KOPT-K1 (cell line): ENCODE data around the gene NAV2.

Experiments used
- H3K27ac ChIP-seq: fragments of 200-600 bp; sonication (generic); 2 replicates; pipeline ENCODE4 v1.5.1; 2016; ENCODE audit warnings: antibody characterized with exemption, mild to moderate bottlenecking, low read depth, low read length; ENCODE audit not compliant: poor library complexity, severe bottlenecking
- H3K36me3 ChIP-seq: fragments of 200-600 bp; sonication (generic); 2 replicates; pipeline ENCODE4 v1.5.1; 2017; ENCODE audit warnings: antibody characterized with exemption, mild to moderate bottlenecking, low read length, moderate library complexity; ENCODE audit not compliant: insufficient read depth
- H3K9me3 ChIP-seq: fragments of 200-600 bp; sonication (generic); 2 replicates; pipeline ENCODE4 v1.5.1; 2017; ENCODE audit warnings: antibody characterized with exemption, low read length, mild to moderate bottlenecking; ENCODE audit not compliant: insufficient read depth, poor library complexity, severe bottlenecking

The NAV2 gene

DNA sequence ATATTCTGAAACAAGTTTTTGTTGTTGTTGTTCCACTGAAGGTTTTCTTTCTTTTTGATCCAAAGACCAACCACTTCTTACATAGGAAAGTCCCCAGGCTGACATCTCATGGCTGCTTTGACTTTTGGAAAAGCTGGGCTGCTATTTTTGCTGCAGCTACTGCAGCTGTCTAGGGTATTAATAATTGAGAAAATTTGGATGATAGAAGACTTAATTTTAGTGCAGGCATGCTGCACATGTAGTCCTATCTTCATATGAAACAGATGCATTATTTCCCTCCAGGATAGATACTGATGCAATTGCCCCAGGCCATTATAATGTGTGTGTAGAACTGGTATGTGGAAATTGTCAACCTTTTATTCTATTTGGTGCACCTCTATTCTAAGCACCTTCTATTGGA, 131.4 kb downstream of the NAV2 start:
- Histone ChIP-seq H3K27ac (no peak overlapping the region), H3K36me3 (no peaks in the 10 kb centered on the region), H3K9me3 (no peaks in the 10 kb centered on the region)

DNA sequence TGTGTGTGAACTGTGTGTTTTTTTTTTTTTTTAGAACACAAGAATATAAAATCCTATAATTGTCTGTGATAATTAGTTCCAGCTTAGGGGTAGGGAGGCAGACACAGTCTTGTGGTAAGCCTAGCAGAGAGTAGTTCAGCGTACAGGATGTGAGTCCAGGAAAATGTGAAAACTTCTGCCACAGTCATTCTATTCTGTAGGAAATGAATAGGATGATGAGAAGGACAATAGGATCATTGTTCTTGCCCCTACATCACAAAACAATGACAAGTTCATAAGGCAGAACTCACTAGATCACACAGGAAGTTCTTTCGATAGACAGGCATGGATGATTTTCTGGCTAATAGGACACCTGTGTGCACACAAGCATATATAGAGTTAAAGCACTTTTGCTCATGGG, 132.2 kb downstream of the NAV2 start:
- Histone ChIP-seq H3K9me3 (no peaks in the 10 kb centered on the region), H3K36me3 (no peaks in the 10 kb centered on the region), H3K27ac (no peak overlapping the region)

DNA sequence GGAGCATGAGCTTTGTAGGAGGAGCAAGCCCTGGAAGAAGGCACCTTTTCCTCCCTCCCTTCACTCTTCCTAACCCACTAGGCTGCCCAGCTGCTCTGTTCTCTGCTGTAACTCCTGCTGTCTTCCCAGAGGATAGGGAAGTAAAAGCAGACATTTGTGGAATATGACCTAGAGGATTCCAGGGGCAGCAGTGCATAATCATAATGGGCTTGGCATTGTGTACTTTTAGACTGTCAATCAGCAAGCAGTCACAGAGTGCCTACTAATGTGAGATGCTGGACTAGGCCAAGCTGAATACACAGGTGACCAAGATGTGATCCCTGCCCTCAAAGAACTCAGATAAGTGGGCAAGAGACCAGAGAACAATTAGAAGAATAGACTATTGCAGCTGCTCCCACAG, 133.0 kb downstream of the NAV2 start:
- Histone ChIP-seq H3K9me3 (no peaks in the 10 kb centered on the region), H3K36me3 (no peaks in the 10 kb centered on the region), H3K27ac (no peak overlapping the region)

DNA sequence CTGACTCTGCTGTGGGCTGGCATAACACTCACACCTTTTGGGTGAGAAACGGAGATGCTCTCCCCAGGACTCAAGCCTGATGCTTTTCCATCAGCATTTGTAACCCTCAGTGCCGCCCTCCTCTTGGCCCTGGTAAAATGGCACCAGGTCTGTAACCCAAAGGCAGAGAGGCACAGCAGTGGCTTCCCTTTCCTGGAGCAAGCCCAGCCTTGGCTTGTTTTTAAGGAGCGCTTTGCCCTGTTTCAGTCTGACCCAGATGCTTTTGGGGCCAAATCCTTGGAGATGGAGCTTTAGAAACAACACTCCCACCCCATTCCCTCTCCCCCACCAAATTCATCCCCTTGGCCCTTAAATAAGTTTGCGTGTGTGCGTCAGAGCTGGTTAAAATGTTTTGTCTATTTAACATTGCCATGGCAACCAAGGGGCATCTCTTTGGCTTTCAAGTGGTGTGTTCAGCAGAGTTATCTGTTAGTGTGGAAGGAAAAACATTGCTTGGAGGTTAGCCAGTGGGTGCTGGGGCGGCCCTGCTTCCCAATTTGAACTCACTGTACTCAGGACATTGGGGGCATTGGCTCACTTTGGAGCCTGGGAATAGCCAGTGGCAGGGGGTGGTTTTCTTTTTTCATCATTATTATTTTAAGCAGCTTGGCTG, 134.1 kb downstream of the NAV2 start:
- Histone ChIP-seq H3K27ac (no peak overlapping the region), H3K9me3 (no peaks in the 10 kb centered on the region), H3K36me3 (no peaks in the 10 kb centered on the region)

DNA sequence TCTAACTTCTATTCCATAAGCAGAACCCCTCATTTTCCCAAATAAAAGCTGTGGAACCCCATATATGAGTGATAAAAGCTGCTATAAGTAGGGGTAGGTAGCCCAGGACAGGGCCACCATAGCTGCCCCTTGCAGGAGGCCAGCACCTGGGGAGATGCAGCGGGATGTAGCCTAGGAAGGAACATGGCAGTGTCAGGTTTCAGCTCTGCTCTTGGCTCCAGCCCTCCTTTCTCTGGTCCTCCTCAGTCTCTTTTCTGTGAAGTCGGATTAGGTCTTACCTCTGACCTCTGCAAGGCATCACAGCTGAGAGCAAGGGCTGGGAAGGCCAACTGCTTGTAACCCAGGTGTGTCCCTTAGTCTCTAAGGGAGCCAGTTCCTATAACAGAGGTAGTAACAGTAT, 135.6 kb downstream of the NAV2 start:
- no peaks in the 10 kb centered on the region for H3K36me3 ChIP-seq
- no peaks in the 10 kb centered on the region for H3K9me3 ChIP-seq
- no peak overlapping the region for H3K27ac ChIP-seq

DNA sequence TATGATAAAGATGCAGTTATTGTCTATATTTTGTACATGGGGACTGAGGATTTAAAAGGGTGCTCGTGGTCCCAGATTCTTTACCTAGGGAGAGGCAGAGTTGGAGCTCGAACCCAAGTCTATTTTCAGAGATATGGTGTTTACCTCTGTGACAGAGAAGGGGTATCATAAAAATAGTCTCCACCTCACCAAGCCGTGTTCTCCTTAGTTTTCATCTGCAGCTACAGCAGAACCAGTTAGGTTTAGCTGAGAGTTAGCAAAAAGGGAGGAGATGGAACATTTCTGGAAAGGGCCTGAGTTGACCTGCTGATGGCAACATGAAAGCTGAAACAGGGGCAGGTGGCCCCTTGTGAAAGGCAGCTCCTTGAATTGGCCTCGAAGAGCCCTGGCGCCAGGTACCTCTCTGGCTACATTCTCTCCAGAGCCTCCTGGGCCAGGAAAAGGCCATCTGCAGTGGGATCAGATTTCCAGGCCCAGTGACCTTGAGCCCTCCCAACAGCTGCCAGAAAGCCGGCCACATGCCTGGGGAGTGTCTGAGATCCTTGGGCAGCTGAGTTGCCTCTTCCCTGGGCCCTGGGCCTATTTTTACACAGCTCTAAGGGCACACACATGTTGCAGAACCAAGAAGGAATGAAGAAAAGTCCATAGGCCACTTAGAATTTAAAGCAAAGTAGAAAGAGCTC, 136.6 kb downstream of the NAV2 start:
- Histone ChIP-seq H3K9me3 (no peaks in the 10 kb centered on the region), H3K27ac (no peak overlapping the region), H3K36me3 (no peaks in the 10 kb centered on the region)

DNA sequence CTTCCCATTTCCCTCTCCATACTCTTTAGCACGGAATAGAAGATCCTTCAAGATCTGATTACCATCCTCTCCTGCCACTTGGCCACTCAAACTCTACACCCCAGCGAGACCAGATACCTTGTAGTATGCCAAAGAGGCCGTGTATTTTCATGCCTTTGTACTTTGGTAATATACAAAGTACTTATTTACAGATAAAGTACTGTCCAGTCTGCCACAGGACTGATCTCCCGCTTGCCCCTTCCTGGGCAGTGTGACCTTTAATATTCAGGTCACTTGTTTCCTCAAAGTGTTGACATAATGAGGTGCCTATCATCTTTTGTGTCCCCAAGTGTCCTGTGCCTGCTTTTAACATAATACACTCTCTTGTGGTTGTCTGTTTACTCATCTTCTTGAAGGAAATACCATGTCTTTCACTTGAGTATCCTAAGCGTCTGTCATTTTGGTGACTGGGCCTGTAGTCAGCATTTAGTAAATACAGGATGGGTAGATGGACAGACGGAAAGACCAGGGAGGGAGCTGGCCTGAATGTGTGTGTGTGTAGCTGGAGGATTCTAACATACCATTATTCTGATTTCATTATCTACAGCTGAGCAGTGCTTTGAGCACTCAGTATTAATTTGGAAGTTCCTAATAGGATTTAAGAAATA, 137.4 kb downstream of the NAV2 start:
- H3K9me3 ChIP-seq, result no peaks in the 10 kb centered on the region
- no peaks in the 10 kb centered on the region for H3K36me3 ChIP-seq
- no peak overlapping the region for H3K27ac ChIP-seq

DNA sequence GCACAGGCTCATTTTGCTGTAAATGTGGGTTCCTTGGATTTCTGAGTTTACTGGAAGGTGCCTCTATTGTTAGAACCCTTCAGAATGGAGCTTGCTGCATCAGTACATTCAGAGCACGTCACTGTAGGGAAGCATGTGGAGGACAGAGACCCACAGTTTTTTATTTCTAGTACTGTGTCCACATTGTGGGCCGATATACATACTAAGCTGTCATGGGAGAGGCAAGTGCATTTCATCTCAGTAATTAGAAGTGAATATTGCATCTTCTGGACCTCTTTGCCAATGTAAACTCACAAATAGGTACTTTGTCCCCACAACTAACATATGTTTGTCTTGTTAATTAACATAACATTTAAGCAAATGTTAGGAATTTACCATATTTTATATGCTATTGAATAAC, 139.7 kb downstream of the NAV2 start:
- H3K9me3 ChIP-seq, result no peaks in the 10 kb centered on the region
- H3K27ac ChIP-seq, result no peak overlapping the region
- no peaks in the 10 kb centered on the region for H3K36me3 ChIP-seq

DNA sequence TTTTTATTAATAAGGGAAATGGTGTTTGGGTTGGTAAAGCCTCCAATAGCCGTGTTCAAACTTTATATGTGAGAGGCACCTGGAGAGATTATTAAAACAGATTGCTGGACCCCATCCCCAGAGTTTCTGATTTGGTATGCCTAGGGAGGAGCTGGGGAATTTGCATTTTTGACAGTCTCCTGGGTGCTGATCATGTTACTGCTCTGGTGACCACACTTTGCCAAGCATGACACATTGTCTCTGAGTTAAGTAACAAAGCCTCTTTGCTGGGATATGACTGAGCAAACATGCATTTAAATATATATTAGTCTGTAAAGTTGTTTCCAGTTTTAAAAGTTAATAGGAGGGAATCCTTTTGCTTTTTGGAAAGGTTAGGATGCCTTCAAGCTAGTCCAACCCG, 140.4 kb downstream of the NAV2 start:
- Histone ChIP-seq H3K27ac (no peak overlapping the region), H3K9me3 (no peaks in the 10 kb centered on the region), H3K36me3 (no peaks in the 10 kb centered on the region)

DNA sequence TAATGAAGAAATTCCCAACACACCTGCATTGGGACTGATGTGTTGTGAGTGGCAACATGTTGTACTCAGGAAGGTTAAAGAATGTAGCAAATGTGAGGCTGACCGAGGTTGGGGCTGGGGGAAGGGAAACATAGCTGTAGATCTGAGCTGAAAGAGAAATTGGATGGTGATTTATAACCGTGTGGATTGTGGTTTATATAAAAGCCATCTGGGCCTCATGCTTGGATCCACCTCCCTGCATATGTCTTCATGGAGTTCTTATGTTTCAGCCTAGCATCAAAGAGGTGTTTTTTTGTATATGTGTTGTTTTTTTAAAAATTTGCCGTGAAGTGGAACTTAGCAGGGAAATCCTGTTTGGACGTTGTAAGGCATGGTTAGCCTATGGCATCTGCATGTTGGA, 141.3 kb downstream of the NAV2 start:
- Histone ChIP-seq H3K9me3 (no peaks in the 10 kb centered on the region), H3K36me3 (no peaks in the 10 kb centered on the region), H3K27ac (no peak overlapping the region)

DNA sequence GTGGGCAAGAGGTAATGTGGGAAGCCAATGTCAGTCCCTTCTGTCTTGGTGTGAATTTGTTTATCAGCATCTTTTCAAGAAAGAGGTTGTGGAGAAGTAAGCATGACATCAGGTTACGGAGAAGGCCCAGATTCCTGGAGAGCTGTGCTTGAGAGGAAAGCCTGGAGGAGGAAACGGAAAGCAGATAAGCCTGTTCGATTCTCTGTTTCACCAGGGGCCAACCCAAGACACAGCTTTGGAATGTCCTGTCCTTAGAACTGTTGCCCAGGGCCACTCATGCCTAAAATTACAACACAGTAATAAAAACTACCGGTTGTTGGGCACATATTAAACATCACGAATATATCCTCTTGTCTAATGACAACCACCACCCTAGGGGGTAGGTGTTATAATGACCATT, 148.5 kb downstream of the NAV2 start:
- no peaks in the 10 kb centered on the region for H3K9me3 ChIP-seq
- no peak overlapping the region for H3K27ac ChIP-seq
- H3K36me3 ChIP-seq, result no peaks in the 10 kb centered on the region

DNA sequence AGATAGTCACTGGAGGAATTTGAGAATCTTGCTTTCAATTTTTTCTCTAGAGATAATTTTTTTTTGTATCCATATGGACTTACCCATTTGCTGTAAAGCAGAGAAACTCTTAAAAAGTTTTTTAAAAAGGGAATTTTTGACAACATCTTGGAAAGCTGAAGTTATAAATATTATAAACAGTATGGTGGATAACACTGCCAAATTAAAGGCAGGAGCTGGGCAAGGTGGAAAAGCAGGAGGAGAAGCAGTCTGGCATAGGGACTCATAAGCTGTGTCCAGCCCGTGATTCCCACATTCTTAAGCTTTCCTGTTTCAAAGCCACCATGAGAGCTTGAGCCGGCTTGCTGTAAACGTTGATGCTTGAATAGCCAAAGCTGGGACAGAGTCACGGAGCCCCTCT, 149.5 kb downstream of the NAV2 start:
- H3K9me3 ChIP-seq, result no peaks in the 10 kb centered on the region
- H3K36me3 ChIP-seq, result no peaks in the 10 kb centered on the region
- no peak overlapping the region for H3K27ac ChIP-seq

DNA sequence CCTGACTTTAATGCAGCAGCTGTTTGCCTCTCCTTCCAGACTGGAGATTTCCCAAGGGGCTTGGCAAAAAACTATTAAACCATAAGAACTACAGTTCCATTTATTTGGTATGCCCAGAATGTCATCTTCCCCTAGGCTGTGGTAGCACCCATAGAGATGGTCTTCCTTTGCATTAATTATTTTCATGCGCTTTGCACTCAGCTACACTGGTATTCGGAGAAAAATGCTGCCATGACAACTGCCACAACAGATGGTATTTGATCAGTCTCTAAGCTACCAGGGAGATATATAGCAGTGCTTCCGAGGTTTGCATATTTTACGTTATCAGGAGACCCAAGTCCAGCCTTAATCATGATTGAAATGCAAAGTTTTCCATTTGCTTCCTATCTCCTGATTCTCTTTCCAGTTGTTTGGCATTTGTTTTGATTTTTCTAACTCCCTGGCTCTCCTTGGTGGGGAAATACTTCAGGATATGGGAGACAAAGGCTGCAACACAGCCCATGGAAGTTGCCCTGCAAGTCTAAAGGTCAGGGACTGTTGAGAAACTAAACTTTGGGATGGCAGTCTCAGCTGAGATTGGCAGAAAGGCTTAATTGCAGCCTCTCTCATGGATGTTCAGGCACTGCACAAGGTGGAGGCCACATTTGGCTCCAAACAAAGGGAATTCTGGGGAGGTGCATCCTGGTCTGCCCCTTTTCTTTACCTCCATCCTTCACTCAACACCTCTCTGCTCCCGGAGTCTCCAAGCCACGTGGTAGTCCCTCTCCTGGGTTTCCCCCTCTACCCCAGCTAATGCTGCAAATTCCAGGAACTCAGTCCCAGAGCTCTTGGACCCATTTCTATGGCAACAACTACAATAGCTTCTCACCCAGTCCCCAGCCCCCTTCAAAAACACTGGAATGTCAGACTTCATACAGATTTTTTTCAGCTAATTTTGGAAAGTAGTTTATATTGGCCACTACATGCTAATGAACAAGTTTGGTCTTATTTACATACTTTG, 151.8 kb downstream of the NAV2 start:
- no peak overlapping the region for H3K27ac ChIP-seq

DNA sequence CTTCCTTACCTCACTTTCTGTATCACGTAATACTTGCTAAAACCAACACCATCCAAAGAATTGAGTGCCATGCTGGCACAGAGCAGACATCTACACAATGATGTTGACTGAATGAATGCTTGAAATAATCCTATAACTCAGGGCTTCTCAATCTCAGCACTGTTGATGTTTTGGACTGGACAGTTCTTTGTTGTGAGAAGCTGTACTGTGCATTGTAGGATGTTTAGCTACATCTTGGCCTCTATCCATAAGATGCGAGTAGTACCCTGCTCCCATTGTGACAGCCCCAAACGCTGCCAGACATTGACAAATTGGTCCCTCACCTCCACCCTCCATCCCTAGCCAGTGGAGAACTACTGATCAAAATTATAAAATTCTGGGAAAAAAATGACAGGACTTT, 153.4 kb downstream of the NAV2 start:
- Histone ChIP-seq H3K27ac (no peak overlapping the region), H3K36me3 (no peaks in the 10 kb centered on the region), H3K9me3 (no peaks in the 10 kb centered on the region)

More for the DNA sequence above, 151.8 kb downstream of the NAV2 start:
- Histone ChIP-seq H3K9me3 (no peaks in the 10 kb centered on the region), H3K36me3 (no peaks in the 10 kb centered on the region)

DNA sequence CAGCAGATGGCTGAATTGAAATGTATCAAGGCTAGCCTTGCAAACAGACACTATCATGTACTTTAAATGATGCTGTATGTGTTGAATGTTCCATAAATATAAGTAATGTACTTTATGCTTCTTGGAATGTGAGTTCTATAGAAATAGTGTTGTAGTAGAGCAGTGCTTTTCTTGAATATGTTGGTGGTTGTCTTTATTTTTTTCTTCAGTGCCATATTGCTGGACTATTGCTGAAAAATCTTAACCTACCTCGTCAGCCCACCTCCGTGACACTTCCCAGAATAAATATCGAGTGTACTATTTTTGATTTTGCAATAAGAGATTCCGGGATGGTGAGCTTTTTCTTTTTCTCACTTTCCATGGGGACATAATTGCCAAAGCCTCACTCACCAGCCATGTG, 153.9 kb downstream of the NAV2 start:
- no peaks in the 10 kb centered on the region for H3K9me3 ChIP-seq
- no peak overlapping the region for H3K27ac ChIP-seq

More for the DNA sequence above, 153.9 kb downstream of the NAV2 start:
- no peaks in the 10 kb centered on the region for H3K36me3 ChIP-seq
